Stimulated activated naive CD4-positive, alpha-beta T cell treated with Interleukin-2 at 50 U/mL for 16 hours (primary cell): ENCODE measurements around the gene USP17L25.
"Not testable (repeated sequence)": the region's sequence is repeated elsewhere in the genome, so short reads cannot be mapped to it uniquely, and the experiment has no call there.

Experiments
- DNase-seq: peaks from one replicate; lab custom pipeline; 2025; lab: John Stamatoyannopoulos, UW

USP17L25 gene

GRCh38 chr4:9329611-9330010, at the start of gene USP17L25:
Gene USP17L25 (plus strand): TSS chr4:9329911. CDS start chr4:9329911, 0 bp downstream.
- not testable (repeated sequence) for DNase-seq

- not testable (repeated sequence) for DNase-seq
Observed at GRCh38 chr4:9324191-9324590, 5.5 kb upstream of the USP17L25 start.

- not testable (repeated sequence) for DNase-seq
Observed at GRCh38 chr4:9324865-9325264, 4.8 kb upstream of the USP17L25 start, which contains the start of gene USP17L24. Gene USP17L24 (plus strand): TSS chr4:9325165. CDS start chr4:9325165, 0 bp downstream.

GRCh38 chr4:9334358-9334757, 4.6 kb downstream of the USP17L25 start, which contains the start of gene USP17L26:
Gene USP17L26 (plus strand): TSS chr4:9334658. CDS start chr4:9334658, 0 bp downstream.
- not testable (repeated sequence) for DNase-seq

GRCh38 chr4:9339103-9339502, 9.4 kb downstream of the USP17L25 start, which contains the start of gene USP17L5:
Gene USP17L5 (plus strand): TSS chr4:9339403. CDS start chr4:9339403, 0 bp downstream.
- DNase-seq, result not testable (repeated sequence)

- DNase-seq, result not testable (repeated sequence)
Observed at GRCh38 chr4:9343848-9344247, 14.1 kb downstream of the USP17L25 start, which contains the start of gene USP17L27. Gene USP17L27 (plus strand): TSS chr4:9344148. CDS start chr4:9344148, 0 bp downstream.

GRCh38 chr4:9348593-9348992, 18.9 kb downstream of the USP17L25 start, which contains the start of gene USP17L28:
Gene USP17L28 (plus strand): TSS chr4:9348893. CDS start chr4:9348893, 0 bp downstream.
- not testable (repeated sequence) for DNase-seq

- DNase-seq, result not testable (repeated sequence)
Observed at GRCh38 chr4:9350866-9351265, 21.2 kb downstream of the USP17L25 start.

- not testable (repeated sequence) for DNase-seq
Observed at GRCh38 chr4:9353338-9353737, 23.6 kb downstream of the USP17L25 start, which contains the start of gene USP17L29. Gene USP17L29 (plus strand): TSS chr4:9353638. CDS start chr4:9353638, 0 bp downstream.

- DNase-seq, result not testable (repeated sequence)
Observed at GRCh38 chr4:9362829-9363228, 33.1 kb downstream of the USP17L25 start, which contains the start of gene USP17L30. Gene USP17L30 (plus strand): TSS chr4:9363129. CDS start chr4:9363129, 0 bp downstream.

GRCh38 chr4:9379881-9380280, 50.2 kb downstream of the USP17L25 start:
- not testable (repeated sequence) for DNase-seq
